Activated T-helper 2 cell treated with anti-CD3 and anti-CD28 coated beads, Interferon-gamma antibody, Interleukin-2, Interleukin-4, amounts not matched to agents 10 μg/mL and 5 μg/mL and 100 μg/mL, durations not matched to agents 14 hours and 24 hours and 36 hours (primary cell): Measurements from ENCODE around the gene CHRFAM7A. TPM values are rescaled to one million over a fixed set of nuclear protein-coding genes. Genes with fewer than 3 reads are reported as not detected.
"Not testable (repeated sequence)": the region's sequence is repeated elsewhere in the genome, so short reads cannot be mapped to it uniquely, and the experiment has no call there.

Experiments
- DNase-seq: peaks from one replicate; pipeline ENCODE4 v3.0.0; 2021; ENCODE audit warnings: low spot score
- H3K27ac Mint-ChIP-seq: one replicate; pipeline ENCODE4 v1.8.0; 2021; ENCODE audit warnings: mixed read lengths
- H3K27me3 Mint-ChIP-seq: one replicate; pipeline ENCODE4 v1.8.0; 2021; ENCODE audit warnings: low read depth, mixed read lengths
- H3K36me3 Mint-ChIP-seq: one replicate; pipeline ENCODE4 v1.8.0; 2021; ENCODE audit warnings: low read depth, mixed read lengths
- H3K4me1 Mint-ChIP-seq: one replicate; pipeline ENCODE4 v1.8.0; 2021; ENCODE audit warnings: low read depth, mixed read lengths
- H3K4me3 Mint-ChIP-seq: one replicate; pipeline ENCODE4 v1.8.0; 2021; ENCODE audit warnings: low read depth, mild to moderate bottlenecking, moderate library complexity, mixed read lengths
- H3K9me3 Mint-ChIP-seq: one replicate; pipeline ENCODE4 v1.8.0; 2021; ENCODE audit warnings: mixed read lengths
- intact Hi-C: fragments of 100-400 bp; cut with micrococcal nuclease; formaldehyde crosslinking; loops from one replicate; pipeline ENCODE4 v1.15.1; 2023
- total RNA-seq: library from RNA; stranded (reverse); gene quantifications from 2 replicates; pipeline ENCODE4 v1.2.3, GENCODE V29; 2022

The CHRFAM7A gene
- total RNA-seq, 1 donor from 2014 or later = not detected

DNA sequence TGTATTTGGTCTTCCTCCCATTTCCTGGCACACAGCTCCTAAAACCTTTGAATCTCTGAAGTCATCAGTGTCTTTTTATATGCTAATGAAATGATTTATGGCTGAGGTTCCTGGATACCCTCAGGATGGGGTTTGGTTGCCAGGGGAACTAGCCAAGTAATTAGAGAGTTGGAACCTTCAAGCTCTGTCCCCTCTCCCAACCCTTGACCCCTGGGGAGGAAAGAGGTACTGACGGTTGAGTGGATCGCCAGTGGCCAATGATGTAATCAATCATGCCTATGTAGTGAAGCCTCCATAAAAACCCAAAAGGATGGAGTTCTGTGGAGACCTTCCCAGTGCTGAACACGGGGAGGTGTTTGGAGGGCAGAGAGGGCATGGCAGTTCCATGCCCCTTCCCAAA is 25.1 kb downstream of the CHRFAM7A start:
- H3K9me3 Mint-ChIP-seq, H3K27me3 Mint-ChIP-seq, DNase-seq, H3K4me3 Mint-ChIP-seq, intact Hi-C loops, H3K36me3 Mint-ChIP-seq, H3K27ac Mint-ChIP-seq, H3K4me1 Mint-ChIP-seq: not testable (repeated sequence)

DNA sequence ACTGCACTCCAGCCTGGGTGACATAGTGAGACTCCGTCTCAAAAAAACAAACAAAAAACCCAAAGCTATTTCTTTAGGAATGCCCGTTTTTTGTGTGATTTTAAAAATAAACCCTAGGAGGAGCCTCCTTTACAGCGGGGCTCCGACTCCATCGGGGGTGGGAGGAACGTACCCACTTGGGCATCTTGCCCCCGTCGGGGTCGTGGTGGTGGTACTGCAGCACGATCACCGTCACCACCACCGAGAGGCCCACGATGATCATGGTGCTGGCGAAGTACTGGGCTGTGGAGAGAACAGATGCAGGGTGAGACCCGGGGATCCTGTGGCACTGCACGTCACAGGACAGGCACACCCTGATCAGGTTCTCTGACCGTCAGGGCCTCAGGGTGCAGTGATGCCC is 26.1 kb downstream of the CHRFAM7A start:
- H3K4me1 Mint-ChIP-seq, intact Hi-C loops, H3K4me3 Mint-ChIP-seq, H3K9me3 Mint-ChIP-seq, H3K27ac Mint-ChIP-seq, H3K36me3 Mint-ChIP-seq, DNase-seq, H3K27me3 Mint-ChIP-seq: not testable (repeated sequence)

DNA sequence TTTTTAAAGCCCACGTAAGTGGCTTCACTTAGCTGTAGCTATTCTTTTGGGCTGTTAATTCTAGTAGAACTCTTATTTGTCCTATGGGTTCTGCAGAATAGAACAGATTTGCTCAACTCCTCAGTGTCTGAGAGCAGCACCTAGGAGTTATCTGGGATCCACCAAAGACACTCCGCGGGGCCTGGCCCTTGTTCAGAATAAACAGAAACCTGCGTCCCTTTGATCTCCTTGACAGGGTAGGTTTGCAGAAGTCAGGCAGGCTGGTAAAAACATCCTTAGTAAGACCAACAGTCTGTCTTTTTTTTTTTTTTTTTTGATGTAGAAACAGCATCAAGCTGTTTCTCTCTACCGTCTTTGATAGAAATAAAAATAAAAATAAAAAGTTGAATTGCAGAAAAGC is 31.9 kb downstream of the CHRFAM7A start:
- DNase-seq, H3K4me3 Mint-ChIP-seq, H3K9me3 Mint-ChIP-seq, H3K27me3 Mint-ChIP-seq, H3K36me3 Mint-ChIP-seq, H3K27ac Mint-ChIP-seq, intact Hi-C loops, H3K4me1 Mint-ChIP-seq: not testable (repeated sequence)

GRCh38 chr15:30360990-30361389 is 32.4 kb downstream of the CHRFAM7A start:
- H3K27me3 Mint-ChIP-seq, intact Hi-C loops, H3K27ac Mint-ChIP-seq, H3K36me3 Mint-ChIP-seq, H3K4me1 Mint-ChIP-seq, DNase-seq, H3K4me3 Mint-ChIP-seq, H3K9me3 Mint-ChIP-seq: not testable (repeated sequence)

DNA sequence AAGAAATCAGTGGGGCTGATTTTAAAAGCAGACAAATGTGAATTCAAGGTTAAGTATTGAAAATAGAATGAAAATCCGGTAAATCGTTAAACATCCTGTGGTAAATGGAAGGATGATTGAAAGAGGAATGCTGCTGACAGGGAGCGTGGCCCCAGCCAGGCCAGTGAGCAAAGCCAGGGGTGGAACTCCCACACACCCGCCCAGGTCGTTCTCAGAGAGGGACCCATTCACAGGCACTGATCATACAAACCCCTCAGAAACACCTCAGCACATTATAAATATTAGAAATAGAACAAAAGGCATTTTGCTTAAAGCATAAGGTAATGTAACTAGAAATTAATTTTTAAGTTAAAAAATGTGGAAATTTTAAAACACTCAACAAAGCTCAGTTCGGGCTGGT is 38.3 kb downstream of the CHRFAM7A start:
- H3K27me3 Mint-ChIP-seq, H3K4me1 Mint-ChIP-seq, H3K36me3 Mint-ChIP-seq: not testable (repeated sequence)

DNA sequence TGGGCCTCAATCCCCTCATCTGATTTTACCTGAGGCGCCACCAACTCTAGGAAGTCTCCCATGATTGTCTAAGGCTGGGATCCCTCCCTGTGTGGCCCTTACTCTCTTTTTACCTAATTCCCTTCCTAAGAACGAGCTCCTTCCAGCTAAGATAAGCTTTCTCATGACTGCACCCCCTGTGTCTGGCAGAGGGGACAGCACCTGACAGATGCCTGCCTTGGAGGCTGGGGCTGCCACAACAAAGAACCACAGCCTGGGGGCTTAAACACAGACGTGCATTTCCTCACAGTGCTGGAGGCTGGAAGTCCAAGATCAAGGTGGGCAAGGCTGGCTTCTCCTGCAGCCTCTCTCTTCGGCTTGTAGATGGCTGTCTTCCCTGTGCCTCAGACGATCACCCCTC is 43.5 kb downstream of the CHRFAM7A start:
- H3K36me3 Mint-ChIP-seq = not testable (repeated sequence)

More for the DNA sequence above, 38.3 kb downstream of the CHRFAM7A start:
- DNase-seq, H3K27ac Mint-ChIP-seq, H3K4me3 Mint-ChIP-seq, H3K9me3 Mint-ChIP-seq, intact Hi-C loops: not testable (repeated sequence)

DNA sequence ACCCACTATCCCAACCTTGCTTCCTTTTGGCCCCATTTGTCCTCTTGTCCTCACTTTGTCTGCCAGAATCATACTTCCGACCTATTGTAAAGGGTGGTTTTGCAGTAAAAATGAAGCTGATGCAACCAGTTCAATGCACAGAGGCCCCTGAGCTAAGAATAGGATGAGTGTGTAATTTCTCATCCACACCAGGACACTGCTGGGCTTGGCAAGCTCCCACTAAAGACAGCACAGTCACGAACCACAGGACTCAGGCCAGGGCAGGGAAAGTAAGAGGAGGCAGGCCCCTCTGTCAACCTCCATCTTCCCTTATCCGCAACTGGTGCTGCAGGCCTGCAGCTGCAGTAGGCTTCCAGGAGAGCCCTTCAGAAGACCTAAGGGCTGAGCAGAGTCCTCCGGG is 56.8 kb downstream of the CHRFAM7A start:
- H3K27ac Mint-ChIP-seq, H3K4me3 Mint-ChIP-seq, H3K36me3 Mint-ChIP-seq, DNase-seq, H3K9me3 Mint-ChIP-seq, H3K27me3 Mint-ChIP-seq, H3K4me1 Mint-ChIP-seq, intact Hi-C loops: not testable (repeated sequence)

More for the DNA sequence above, 43.5 kb downstream of the CHRFAM7A start:
- H3K27ac Mint-ChIP-seq, H3K9me3 Mint-ChIP-seq, H3K4me1 Mint-ChIP-seq, H3K27me3 Mint-ChIP-seq, H3K4me3 Mint-ChIP-seq, intact Hi-C loops, DNase-seq: not testable (repeated sequence)

DNA sequence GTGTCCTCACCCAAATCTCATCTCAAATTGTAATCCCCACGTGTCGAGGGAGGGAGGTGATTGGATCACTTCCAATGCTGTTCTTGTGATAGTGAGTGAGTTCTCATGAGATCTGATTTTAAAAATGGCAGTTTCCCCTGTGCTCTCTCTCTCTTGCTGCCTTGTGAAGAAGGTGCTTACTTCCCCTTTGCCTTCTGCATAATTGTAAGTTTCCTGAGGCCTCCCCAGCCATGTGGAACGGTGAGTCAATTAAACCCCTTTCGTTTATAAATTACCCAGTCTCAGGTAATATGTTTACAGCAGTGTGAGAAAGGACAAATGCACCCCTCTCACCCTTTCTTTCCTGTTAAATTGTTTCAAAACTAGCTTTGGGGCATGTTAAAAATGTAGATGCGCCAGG is 59.2 kb downstream of the CHRFAM7A start:
- H3K4me3 Mint-ChIP-seq, intact Hi-C loops, H3K36me3 Mint-ChIP-seq: not testable (repeated sequence)

DNA sequence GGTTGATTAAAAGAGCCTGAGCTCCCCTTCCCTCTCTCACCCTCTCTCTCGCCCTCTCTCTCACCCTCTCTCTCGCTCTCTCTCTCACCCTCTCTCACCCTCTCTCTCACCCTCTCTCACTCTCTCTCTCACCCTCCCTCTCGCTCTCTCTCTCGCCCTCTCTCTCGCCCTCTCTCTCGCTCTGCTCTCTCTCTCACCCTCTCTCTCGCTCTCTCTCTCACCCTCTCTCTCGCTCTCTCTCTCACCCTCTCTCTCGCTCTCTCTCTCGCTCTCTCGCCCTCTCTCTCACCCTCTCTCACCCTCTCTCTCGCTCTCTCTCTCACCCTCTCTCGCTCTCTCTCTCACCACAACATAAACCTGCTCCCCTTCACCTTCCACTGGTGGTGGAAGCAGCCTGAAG is 67.2 kb downstream of the CHRFAM7A start:
- H3K27me3 Mint-ChIP-seq, intact Hi-C loops, H3K9me3 Mint-ChIP-seq, H3K4me3 Mint-ChIP-seq, DNase-seq, H3K27ac Mint-ChIP-seq, H3K36me3 Mint-ChIP-seq, H3K4me1 Mint-ChIP-seq: not testable (repeated sequence)

More for the DNA sequence above, 59.2 kb downstream of the CHRFAM7A start:
- H3K9me3 Mint-ChIP-seq, H3K4me1 Mint-ChIP-seq, H3K27me3 Mint-ChIP-seq, H3K27ac Mint-ChIP-seq, DNase-seq: not testable (repeated sequence)

DNA sequence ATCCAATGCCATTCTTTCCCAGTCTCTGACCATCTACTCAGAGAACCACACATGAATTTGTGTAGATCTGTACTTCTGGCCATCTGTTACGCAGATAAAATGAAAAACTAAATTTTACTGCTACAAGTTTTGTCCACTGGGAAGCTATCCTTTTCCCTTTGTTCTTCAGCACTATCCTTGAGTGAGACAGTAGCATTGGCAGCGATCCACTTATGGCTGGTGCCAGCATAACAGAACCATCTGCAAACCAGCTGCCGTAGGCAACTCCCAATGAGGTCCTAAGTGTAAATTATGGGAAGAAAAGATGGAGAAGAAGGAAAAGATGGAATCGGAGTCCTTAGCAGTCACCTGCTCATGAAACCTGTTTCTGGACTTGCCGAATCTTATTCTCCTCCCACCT is 72.3 kb downstream of the CHRFAM7A start:
- intact Hi-C loops, H3K9me3 Mint-ChIP-seq, H3K4me3 Mint-ChIP-seq, H3K27ac Mint-ChIP-seq, H3K36me3 Mint-ChIP-seq, DNase-seq, H3K4me1 Mint-ChIP-seq, H3K27me3 Mint-ChIP-seq: not testable (repeated sequence)

GRCh38 chr15:30315704-30316103 is 77.6 kb downstream of the CHRFAM7A start:
- DNase-seq, H3K4me3 Mint-ChIP-seq, H3K27me3 Mint-ChIP-seq, H3K9me3 Mint-ChIP-seq, H3K27ac Mint-ChIP-seq, H3K4me1 Mint-ChIP-seq, H3K36me3 Mint-ChIP-seq, intact Hi-C loops: not testable (repeated sequence)

- H3K4me3 Mint-ChIP-seq, H3K27me3 Mint-ChIP-seq, H3K36me3 Mint-ChIP-seq, intact Hi-C loops, DNase-seq, H3K9me3 Mint-ChIP-seq, H3K4me1 Mint-ChIP-seq, H3K27ac Mint-ChIP-seq: not testable (repeated sequence)
Measured at GRCh38 chr15:30310575-30310974, 82.8 kb downstream of the CHRFAM7A start.
